Right lobe of liver (tissue), 4 donors: ENCODE measurements around the gene LPCAT2.

ENCODE experiments used
- POLR2A ChIP-seq: fragments of 450-650 bp; IDR thresholded peaks from one replicate; pipeline ENCODE4 v1.6.1; 2017; ENCODE audit warnings: antibody characterized with exemption, mild to moderate bottlenecking
- TF ChIP-seq, protein P1 (sequence below), 4 donors: fragments of 200-600 bp in 3 of 4; fragments of 450-650 bp in 1 of 4; IDR thresholded peaks; one replicate each; pipeline versions ENCODE4 v1.5.1 to v1.8.0; 2016 to 2022; ENCODE audit warnings: antibody characterized with exemption in 4 of 4, mild to moderate bottlenecking in 2 of 4
- donor health status: DM: no; HTN: no; CAD: no.
- donor health status: DM: no; HTN: no; CAD: no.
- donor health status: DM: no; HTN: yes; CAD: no.

DNA sequence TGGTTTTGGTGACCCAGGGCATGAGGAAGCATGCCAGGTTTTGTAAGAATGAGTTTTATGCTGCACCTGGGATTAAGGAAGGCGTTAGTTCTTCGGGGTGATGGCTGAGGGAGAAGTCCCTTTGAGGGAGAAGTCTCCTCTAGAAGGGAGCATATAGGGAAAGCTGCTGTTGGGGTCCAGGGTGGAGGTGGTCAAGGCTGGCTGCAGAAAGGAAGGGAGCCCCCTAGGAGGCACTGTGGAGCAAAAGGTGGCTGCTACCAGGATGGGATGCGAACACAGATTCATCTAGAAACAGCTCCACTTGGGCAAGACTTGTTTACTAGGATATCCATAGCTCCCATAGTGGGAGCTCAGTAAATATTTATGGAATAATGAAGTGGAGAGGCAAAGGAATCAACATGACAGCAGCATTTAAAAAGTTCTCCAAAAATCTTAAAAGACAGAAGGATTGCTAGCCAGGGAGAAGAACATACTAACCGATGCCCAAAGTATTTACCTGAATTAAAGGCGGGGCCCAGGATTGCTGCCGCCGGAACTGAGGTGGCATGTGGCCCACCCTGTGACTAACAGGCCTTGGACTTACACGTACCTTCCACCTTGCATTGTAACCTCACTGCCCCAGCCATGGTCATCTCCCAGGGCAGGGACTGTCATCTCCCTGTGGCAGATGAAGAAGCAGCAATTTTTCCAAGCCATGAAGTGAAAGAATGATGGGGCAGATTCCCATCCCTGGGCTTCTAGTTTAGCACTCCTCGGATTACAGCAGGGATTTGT, 7.1 kb upstream of the LPCAT2 start:
- TF ChIP-seq, protein P1, sequence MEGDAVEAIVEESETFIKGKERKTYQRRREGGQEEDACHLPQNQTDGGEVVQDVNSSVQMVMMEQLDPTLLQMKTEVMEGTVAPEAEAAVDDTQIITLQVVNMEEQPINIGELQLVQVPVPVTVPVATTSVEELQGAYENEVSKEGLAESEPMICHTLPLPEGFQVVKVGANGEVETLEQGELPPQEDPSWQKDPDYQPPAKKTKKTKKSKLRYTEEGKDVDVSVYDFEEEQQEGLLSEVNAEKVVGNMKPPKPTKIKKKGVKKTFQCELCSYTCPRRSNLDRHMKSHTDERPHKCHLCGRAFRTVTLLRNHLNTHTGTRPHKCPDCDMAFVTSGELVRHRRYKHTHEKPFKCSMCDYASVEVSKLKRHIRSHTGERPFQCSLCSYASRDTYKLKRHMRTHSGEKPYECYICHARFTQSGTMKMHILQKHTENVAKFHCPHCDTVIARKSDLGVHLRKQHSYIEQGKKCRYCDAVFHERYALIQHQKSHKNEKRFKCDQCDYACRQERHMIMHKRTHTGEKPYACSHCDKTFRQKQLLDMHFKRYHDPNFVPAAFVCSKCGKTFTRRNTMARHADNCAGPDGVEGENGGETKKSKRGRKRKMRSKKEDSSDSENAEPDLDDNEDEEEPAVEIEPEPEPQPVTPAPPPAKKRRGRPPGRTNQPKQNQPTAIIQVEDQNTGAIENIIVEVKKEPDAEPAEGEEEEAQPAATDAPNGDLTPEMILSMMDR (IDR thresholded peaks at IDR 0.05), result peak in 2 of 4 donors; percentile 14 to 27
- no peak for TF ChIP-seq POLR2A
